ENCODE results near the gene FBXL17. TPM values are rescaled to one million over a fixed set of nuclear protein-coding genes. Genes with fewer than 3 reads are reported as not detected.

Gene FBXL17
- total and polyA plus RNA-seq, 2 of the 13 experiments (the other 11 are each of a cell fraction or from before 2014, with no cell fraction given) = 3.0 to 7.9 TPM

DNA sequence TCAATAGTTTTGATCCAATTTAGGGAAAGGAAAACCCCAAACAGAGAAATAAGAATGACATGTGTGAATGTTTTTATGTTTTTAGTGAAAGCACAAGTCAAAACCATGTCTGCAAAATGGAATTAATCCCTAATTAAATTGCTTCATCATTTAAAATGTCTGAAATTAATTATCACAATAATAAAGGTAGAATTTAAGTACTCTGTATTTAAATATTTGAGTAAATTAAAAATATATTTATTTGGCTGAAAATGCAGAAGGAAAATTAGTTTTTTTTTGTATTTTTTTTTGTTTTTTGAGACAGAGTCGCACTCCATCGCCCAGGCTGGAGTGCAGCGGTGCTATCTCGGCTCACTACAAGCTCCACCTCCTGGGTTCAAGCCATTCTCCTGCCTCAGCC, 380.7 kb downstream of the FBXL17 start (continued):
- TF ChIP-seq, protein P1, sequence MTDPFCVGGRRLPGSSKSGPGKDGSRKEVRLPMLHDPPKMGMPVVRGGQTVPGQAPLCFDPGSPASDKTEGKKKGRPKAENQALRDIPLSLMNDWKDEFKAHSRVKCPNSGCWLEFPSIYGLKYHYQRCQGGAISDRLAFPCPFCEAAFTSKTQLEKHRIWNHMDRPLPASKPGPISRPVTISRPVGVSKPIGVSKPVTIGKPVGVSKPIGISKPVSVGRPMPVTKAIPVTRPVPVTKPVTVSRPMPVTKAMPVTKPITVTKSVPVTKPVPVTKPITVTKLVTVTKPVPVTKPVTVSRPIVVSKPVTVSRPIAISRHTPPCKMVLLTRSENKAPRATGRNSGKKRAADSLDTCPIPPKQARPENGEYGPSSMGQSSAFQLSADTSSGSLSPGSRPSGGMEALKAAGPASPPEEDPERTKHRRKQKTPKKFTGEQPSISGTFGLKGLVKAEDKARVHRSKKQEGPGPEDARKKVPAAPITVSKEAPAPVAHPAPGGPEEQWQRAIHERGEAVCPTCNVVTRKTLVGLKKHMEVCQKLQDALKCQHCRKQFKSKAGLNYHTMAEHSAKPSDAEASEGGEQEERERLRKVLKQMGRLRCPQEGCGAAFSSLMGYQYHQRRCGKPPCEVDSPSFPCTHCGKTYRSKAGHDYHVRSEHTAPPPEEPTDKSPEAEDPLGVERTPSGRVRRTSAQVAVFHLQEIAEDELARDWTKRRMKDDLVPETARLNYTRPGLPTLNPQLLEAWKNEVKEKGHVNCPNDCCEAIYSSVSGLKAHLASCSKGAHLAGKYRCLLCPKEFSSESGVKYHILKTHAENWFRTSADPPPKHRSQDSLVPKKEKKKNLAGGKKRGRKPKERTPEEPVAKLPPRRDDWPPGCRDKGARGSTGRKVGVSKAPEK (CRISPR knock-in tag; IDR thresholded peaks at IDR 0.05; ENCODE audit: borderline replicate concordance) = no peak
- TF ChIP-seq TCF12 (IDR thresholded peaks at IDR 0.05) = no peak
- no peak for TF ChIP-seq TCF12 (CRISPR knock-in tag; IDR thresholded peaks at IDR 0.05)
- TF ChIP-seq SRSF9 (IDR thresholded peaks at IDR 0.05; ENCODE audit: borderline replicate concordance, insufficient read depth, low read depth, low read length, poor library complexity, severe bottlenecking) = no peak
- no peak for TF ChIP-seq DNMT1 (CRISPR knock-in tag; IDR thresholded peaks at IDR 0.05)
- no peak for TF ChIP-seq SETDB1 (CRISPR knock-in tag; IDR thresholded peaks at IDR 0.05; ENCODE audit: borderline replicate concordance)
- TF ChIP-seq ZNF496 (CRISPR knock-in tag; IDR thresholded peaks at IDR 0.05; ENCODE audit: insufficient replicate concordance) = no peak
- TF ChIP-seq FOXO1 (CRISPR knock-in tag; IDR thresholded peaks at IDR 0.05) = no peak
- no peak for TF ChIP-seq SYNCRIP (IDR thresholded peaks at IDR 0.05; ENCODE audit: insufficient read depth, low read depth, low read length)
- no peak for TF ChIP-seq ZNF598 (CRISPR knock-in tag; IDR thresholded peaks at IDR 0.05; ENCODE audit: borderline replicate concordance)

DNA sequence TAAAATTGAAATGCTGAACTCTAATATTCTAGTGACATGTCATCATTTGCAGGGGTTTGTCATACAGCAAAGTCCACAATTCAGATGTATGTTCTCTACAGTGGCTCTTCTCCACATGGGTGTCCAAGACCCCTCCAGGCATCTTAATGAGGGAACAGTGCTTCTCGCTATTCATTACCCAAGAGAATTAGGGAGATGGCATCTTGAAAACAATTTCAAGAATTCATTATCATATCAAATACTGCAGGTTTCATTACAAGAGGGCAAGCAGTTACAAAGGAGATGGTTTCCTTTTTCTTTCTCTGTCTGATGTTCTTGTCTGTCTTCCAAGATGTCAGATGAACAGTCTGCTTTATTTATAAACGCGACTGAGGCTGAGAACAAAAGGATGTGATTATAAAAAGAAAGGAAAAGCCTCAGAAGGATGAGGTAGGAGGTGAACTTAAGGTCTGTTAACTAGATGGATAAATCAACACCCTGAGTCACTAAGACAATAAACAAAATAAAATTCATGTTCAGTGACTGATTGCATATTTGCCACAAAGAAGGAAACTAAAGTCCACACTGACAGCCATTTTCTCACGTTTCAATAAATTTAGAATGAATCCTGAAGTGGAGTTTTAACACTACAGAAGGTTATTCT, 384.4 kb downstream of the FBXL17 start:
- 58% methylated on average over 4 of the region's 4 CpGs for WGBS (ENCODE audit: low lambda C conversion rate)
- ChIA-PET CTCF (ENCODE audit: low intra/inter-chr PET ratio, low total read pairs) (no interaction called here), POLR2A (no interaction called here)
- Histone ChIP-seq H3K27me3 (ENCODE audit: control insufficient read depth in 1 of 2, insufficient read depth in 2 of 2, low read length in 2 of 2) (no peaks in the 10 kb centered on the region), H2AFZ (ENCODE audit: low read length) (no peak overlapping the region), H3K4me3 (replicated peaks in 1 of 3; ENCODE audit: insufficient read depth in 1 of 3, low read depth in 2 of 3, low read length in 3 of 3) (no peak overlapping the region), H3K27ac (ENCODE audit: extremely low read length, insufficient read depth, low read length) (no peak overlapping the region), H3K9me3 (ENCODE audit: low read length) (no peaks in the 10 kb centered on the region), H4K20me1 (ENCODE audit: insufficient read depth, low read length) (no peaks in the 10 kb centered on the region), H3K4me2 (ENCODE audit: low read depth, low read length) (no peak overlapping the region), H3K4me1 (ENCODE audit: insufficient read depth, low read length) (no peaks in the 10 kb centered on the region), H3K36me3 (replicated peaks in 1 of 2; ENCODE audit: control insufficient read depth in 1 of 2, insufficient read depth in 2 of 2, low read length in 2 of 2) (no peaks in the 10 kb centered on the region), H3K79me2 (ENCODE audit: insufficient read depth, low read length) (no peaks in the 10 kb centered on the region), H3K9ac (ENCODE audit: insufficient read depth, low read depth, low read length) (no peak overlapping the region)
- no TSS peak for BruUV-seq (replicated peaks)
- ATAC-seq (no peak), DNase-seq (ENCODE audit: low spot score) (no peak), FAIRE-seq (no peak)
- intact Hi-C loops (cut with micrococcal nuclease; ENCODE audit: unreplicated experiment) = no loop called here
- in situ Hi-C loops (cut with HindIII; ENCODE audit: extremely low pct_ligation_motif_present, low pct_unique_long_range_greater_than_20kb) = no loop called here
- TF ChIP-seq HNRNPH1 (optimal IDR thresholded peaks at IDR 0.05; ENCODE audit: low read depth, low read length) = no peak
- no peak for TF ChIP-seq RARA (CRISPR knock-in tag; IDR thresholded peaks at IDR 0.05)
- TF ChIP-seq, protein P2, sequence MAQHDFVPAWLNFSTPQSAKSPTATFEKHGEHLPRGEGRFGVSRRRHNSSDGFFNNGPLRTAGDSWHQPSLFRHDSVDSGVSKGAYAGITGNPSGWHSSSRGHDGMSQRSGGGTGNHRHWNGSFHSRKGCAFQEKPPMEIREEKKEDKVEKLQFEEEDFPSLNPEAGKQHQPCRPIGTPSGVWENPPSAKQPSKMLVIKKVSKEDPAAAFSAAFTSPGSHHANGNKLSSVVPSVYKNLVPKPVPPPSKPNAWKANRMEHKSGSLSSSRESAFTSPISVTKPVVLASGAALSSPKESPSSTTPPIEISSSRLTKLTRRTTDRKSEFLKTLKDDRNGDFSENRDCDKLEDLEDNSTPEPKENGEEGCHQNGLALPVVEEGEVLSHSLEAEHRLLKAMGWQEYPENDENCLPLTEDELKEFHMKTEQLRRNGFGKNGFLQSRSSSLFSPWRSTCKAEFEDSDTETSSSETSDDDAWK (CRISPR knock-in tag; IDR thresholded peaks at IDR 0.05) = no peak
- TF ChIP-seq SALL1 (CRISPR knock-in tag; IDR thresholded peaks at IDR 0.05) = no peak
- TF ChIP-seq SMARCE1 (IDR thresholded peaks at IDR 0.05; ENCODE audit: borderline replicate concordance) = no peak
- TF ChIP-seq, protein P3, sequence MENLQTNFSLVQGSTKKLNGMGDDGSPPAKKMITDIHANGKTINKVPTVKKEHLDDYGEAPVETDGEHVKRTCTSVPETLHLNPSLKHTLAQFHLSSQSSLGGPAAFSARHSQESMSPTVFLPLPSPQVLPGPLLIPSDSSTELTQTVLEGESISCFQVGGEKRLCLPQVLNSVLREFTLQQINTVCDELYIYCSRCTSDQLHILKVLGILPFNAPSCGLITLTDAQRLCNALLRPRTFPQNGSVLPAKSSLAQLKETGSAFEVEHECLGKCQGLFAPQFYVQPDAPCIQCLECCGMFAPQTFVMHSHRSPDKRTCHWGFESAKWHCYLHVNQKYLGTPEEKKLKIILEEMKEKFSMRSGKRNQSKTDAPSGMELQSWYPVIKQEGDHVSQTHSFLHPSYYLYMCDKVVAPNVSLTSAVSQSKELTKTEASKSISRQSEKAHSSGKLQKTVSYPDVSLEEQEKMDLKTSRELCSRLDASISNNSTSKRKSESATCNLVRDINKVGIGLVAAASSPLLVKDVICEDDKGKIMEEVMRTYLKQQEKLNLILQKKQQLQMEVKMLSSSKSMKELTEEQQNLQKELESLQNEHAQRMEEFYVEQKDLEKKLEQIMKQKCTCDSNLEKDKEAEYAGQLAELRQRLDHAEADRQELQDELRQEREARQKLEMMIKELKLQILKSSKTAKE (CRISPR knock-in tag; IDR thresholded peaks at IDR 0.05; ENCODE audit: borderline replicate concordance) = no peak
- TF ChIP-seq ZNF180 (CRISPR knock-in tag; IDR thresholded peaks at IDR 0.05; ENCODE audit: borderline replicate concordance, low read depth) = no peak
- no peak for TF ChIP-seq JDP2 (CRISPR knock-in tag; IDR thresholded peaks at IDR 0.05; ENCODE audit: borderline replicate concordance)
